Smooth muscle cell (in vitro differentiated cells): Measurements from ENCODE around the gene CHAC2. TPM values are rescaled to one million over a fixed set of nuclear protein-coding genes. Genes with fewer than 3 reads are reported as not detected.

ENCODE experiments used
- DNase-seq: peaks from one replicate; lab custom pipeline; 2025; ENCODE audit not compliant: unreplicated experiment; lab: John Stamatoyannopoulos, UW
- H2AFZ ChIP-seq: fragments of 200-600 bp; sonication (generic); 2 replicates; pipeline ENCODE4 v1.6.0; 2016; ENCODE audit warnings: antibody characterized with exemption, low read depth, mild to moderate bottlenecking
- H3F3A ChIP-seq: fragments of 200-600 bp; sonication (generic); 2 replicates; pipeline ENCODE4 v1.6.0; 2017; ENCODE audit warnings: antibody characterized with exemption, low read depth
- H3K27ac ChIP-seq: fragments of 200-600 bp; sonication (generic); 2 replicates; pipeline ENCODE4 v1.5.1; 2016; ENCODE audit warnings: low read depth, mild to moderate bottlenecking
- H3K27me3 ChIP-seq: fragments of 200-600 bp; sonication (generic); 2 replicates; pipeline ENCODE4 v1.6.1; 2016; ENCODE audit warnings: low read depth, mild to moderate bottlenecking
- H3K36me3 ChIP-seq: fragments of 200-600 bp; sonication (generic); 2 replicates; pipeline ENCODE4 v1.5.1; 2016; ENCODE audit warnings: low read depth
- H3K4me1 ChIP-seq: fragments of 200-600 bp; sonication (generic); 2 replicates; pipeline ENCODE4 v1.5.1; 2016; ENCODE audit warnings: low read depth
- H3K4me2 ChIP-seq: fragments of 200-600 bp; sonication (generic); 2 replicates; pipeline ENCODE4 v1.6.0; 2016; ENCODE audit warnings: mild to moderate bottlenecking
- H3K4me3 ChIP-seq: fragments of 200-600 bp; sonication (generic); 2 replicates; pipeline ENCODE4 v1.5.1; 2016; ENCODE audit warnings: mild to moderate bottlenecking
- H3K79me2 ChIP-seq: fragments of 200-600 bp; sonication (generic); 2 replicates; pipeline ENCODE4 v1.6.0; 2016; ENCODE audit warnings: low read depth, mild to moderate bottlenecking
- H3K9ac ChIP-seq: fragments of 200-600 bp; sonication (generic); 2 replicates; pipeline ENCODE4 v1.6.0; 2016; ENCODE audit warnings: low read depth
- H3K9me3 ChIP-seq: fragments of 200-600 bp; sonication (generic); replicated peaks from 2 replicates; pipeline ENCODE4 v1.5.1; 2016; ENCODE audit warnings: low read depth
- H4K20me1 ChIP-seq: fragments of 200-600 bp; sonication (generic); 2 replicates; pipeline ENCODE4 v1.6.0; 2016; ENCODE audit warnings: low read depth
- CTCF ChIP-seq: fragments of 200-600 bp; sonication (generic); IDR thresholded peaks from 2 replicates; pipeline ENCODE4 v1.5.1; 2017; ENCODE audit warnings: borderline replicate concordance, mild to moderate bottlenecking, antibody characterized with exemption; ENCODE audit not compliant: insufficient read depth, poor library complexity, severe bottlenecking
- WGBS: methylation state at CpG from one replicate; pipeline ENCODE4 v1.1.7; 2016; ENCODE audit warnings: low lambda C conversion rate; 5-methylcytosine and 5-hydroxymethylcytosine counted together
- polyA plus RNA-seq: library from polyadenylated mRNA; unstranded; fragments of >200 nt; fragmentation: Nextera tagmentation; extraction: Ambion mirVana; gene quantifications from 2 replicates; pipeline ENCODE4 v1.2.1, GENCODE V29; 2016
- total RNA-seq: library from RNA; depleted of rRNA; stranded (reverse); fragments of >200 nt; gene quantifications from 2 replicates; pipeline ENCODE4 v1.2.3, GENCODE V29; 2014

The CHAC2 gene
- total and polyA plus RNA-seq, 2 experiments from 2014 or later: 0.54 to 0.97 TPM

GRCh38 chr2:53801547-53801946, 33.9 kb downstream of the CHAC2 start:
- peaks cover 56% of the 10 kb centered on the region for H3K36me3 ChIP-seq
- H3K4me3 ChIP-seq: no peak overlapping the region
- no peak overlapping the region for H3K27ac ChIP-seq
- peaks cover 18% of the 10 kb centered on the region for H4K20me1 ChIP-seq
- H2AFZ ChIP-seq: no peak overlapping the region
- H3K9ac ChIP-seq: no peak overlapping the region
- no peak for TF ChIP-seq CTCF
- H3K4me1 ChIP-seq: no peaks in the 10 kb centered on the region
- DNase-seq: no peak
- no peaks in the 10 kb centered on the region for H3K9me3 ChIP-seq
- no peaks in the 10 kb centered on the region for H3F3A ChIP-seq
- no peak overlapping the region for H3K4me2 ChIP-seq
- H3K27me3 ChIP-seq: no peaks in the 10 kb centered on the region
- peaks cover 5% of the 10 kb centered on the region for H3K79me2 ChIP-seq

- no peak overlapping the region for H3K4me3 ChIP-seq
- no peak for TF ChIP-seq CTCF
- no peak for DNase-seq
- H3F3A ChIP-seq: no peaks in the 10 kb centered on the region
- 63% methylated on average over 7 of the region's 7 CpGs for WGBS
- H3K79me2 ChIP-seq: peaks cover 5% of the 10 kb centered on the region
- H4K20me1 ChIP-seq: peaks cover 18% of the 10 kb centered on the region
- H3K4me2 ChIP-seq: no peak overlapping the region
- no peaks in the 10 kb centered on the region for H3K9me3 ChIP-seq
- peaks cover 50% of the 10 kb centered on the region for H3K36me3 ChIP-seq
- H2AFZ ChIP-seq: no peak overlapping the region
- H3K27ac ChIP-seq: no peak overlapping the region
- H3K4me1 ChIP-seq: no peaks in the 10 kb centered on the region
- no peak overlapping the region for H3K9ac ChIP-seq
- H3K27me3 ChIP-seq: no peaks in the 10 kb centered on the region
Measured at GRCh38 chr2:53802617-53803151, 35.1 kb downstream of the CHAC2 start.

- H3K36me3 ChIP-seq: peaks cover 39% of the 10 kb centered on the region
- no peak for TF ChIP-seq CTCF
- no peaks in the 10 kb centered on the region for H3K4me1 ChIP-seq
- no peak for DNase-seq
- no peaks in the 10 kb centered on the region for H3K9me3 ChIP-seq
- WGBS: 94% methylated on average over 3 of the region's 3 CpGs
- H3K79me2 ChIP-seq: no peaks in the 10 kb centered on the region
- H3K4me3 ChIP-seq: no peak overlapping the region
- H2AFZ ChIP-seq: no peak overlapping the region
- no peaks in the 10 kb centered on the region for H3F3A ChIP-seq
- H3K9ac ChIP-seq: no peak overlapping the region
- no peaks in the 10 kb centered on the region for H3K27me3 ChIP-seq
- no peaks in the 10 kb centered on the region for H4K20me1 ChIP-seq
- no peak overlapping the region for H3K27ac ChIP-seq
- no peak overlapping the region for H3K4me2 ChIP-seq
Measured at GRCh38 chr2:53811601-53812000, 44.0 kb downstream of the CHAC2 start.

GRCh38 chr2:53813151-53813550, 45.5 kb downstream of the CHAC2 start:
- DNase-seq: no peak
- Histone ChIP-seq H4K20me1 (no peaks in the 10 kb centered on the region), H3F3A (no peaks in the 10 kb centered on the region), H2AFZ (no peak overlapping the region), H3K4me2 (no peak overlapping the region), H3K27ac (no peak overlapping the region), H3K4me1 (no peaks in the 10 kb centered on the region), H3K9me3 (no peaks in the 10 kb centered on the region), H3K79me2 (no peaks in the 10 kb centered on the region), H3K4me3 (no peak overlapping the region), H3K36me3 (peaks cover 49% of the 10 kb centered on the region), H3K27me3 (no peaks in the 10 kb centered on the region), H3K9ac (no peak overlapping the region)
- TF ChIP-seq CTCF: no peak
